ENCODE data around the gene OR2M4.
"Not testable (repeated sequence)": the region's sequence is repeated elsewhere in the genome, so short reads cannot be mapped to it uniquely, and the experiment has no call there.

OR2M4 gene, protein sequence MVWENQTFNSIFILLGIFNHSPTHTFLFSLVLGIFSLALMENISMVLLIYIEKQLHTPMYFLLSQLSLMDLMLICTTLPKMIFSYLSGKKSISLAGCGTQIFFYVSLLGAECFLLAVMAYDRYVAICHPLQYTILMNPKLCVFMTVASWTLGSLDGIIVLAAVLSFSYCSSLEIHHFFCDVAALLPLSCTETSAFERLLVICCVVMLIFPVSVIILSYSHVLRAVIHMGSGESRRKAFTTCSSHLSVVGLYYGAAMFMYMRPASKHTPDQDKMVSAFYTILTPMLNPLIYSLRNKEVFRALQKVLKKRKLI

DNA sequence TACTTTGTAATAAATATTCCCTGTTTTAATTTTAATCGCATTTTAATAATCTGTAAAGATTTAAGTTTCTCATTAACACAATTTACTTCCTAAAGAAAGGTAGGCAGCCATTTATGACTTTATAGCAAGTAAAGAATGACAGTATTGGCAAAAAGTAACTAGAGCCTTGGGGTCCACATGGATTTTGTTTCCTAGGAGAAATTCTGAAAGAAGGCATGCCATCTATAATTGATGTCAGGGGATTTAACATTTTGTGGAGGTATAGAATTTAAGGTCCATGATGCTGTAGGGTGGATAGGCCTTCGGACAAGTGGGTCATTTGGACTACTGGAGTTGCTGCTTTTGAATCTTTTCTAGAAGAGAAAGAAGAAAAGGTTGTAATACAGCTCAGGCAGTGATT is at the start of gene OR2M4:
Gene OR2M4 (plus strand): TSS at position 301 of the 400 bp plus-strand sequence. CDS start 7,512 bp downstream, outside the sequence.
- no peak for DNase-seq

DNA sequence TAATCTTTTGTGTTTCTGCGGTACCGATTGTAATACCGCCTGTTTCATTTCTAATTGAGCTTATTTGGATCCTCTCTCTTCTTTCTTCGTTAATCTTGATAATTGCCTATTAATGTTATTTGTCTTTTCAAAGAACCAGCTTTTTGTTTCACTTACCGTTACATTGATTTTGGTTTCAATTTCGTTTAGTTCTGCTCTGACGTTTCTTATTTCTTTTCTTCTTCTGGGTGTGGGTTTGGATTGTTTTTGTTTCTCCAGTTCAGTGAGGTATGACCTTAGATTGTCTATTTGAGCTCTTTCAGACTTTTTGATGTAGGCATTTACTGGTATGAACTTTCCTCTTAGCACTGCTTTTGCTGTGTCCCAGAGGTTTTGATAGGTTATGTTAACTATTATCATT is 47.2 kb upstream of the OR2M4 start:
- no peak for DNase-seq

- DNase-seq, result no peak
Observed at GRCh38 chr1:248187363-248187762, 43.9 kb upstream of the OR2M4 start.

DNA sequence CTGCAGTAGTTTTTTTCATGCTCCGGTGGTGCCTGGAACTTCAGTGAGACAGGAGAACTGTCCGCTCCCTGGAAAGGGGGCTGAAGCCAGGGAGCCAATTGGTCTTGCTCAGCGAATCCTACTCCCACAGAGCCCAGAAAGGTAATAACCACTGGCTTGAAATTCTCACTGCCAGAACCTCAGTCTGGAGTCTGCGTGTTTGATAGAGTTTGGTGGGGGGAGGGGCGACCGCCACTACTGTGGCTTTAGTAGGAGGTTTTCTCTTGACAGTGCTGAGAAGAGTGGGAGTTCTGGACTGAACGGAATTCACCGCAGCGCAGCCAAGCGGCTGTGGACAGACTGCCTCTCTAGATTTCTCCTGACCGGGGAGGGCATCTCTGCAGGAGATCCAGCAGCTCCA is 42.2 kb upstream of the OR2M4 start:
- DNase-seq, result no peak

GRCh38 chr1:248194117-248194516 is 37.1 kb upstream of the OR2M4 start:
- DNase-seq, result no peak

DNA sequence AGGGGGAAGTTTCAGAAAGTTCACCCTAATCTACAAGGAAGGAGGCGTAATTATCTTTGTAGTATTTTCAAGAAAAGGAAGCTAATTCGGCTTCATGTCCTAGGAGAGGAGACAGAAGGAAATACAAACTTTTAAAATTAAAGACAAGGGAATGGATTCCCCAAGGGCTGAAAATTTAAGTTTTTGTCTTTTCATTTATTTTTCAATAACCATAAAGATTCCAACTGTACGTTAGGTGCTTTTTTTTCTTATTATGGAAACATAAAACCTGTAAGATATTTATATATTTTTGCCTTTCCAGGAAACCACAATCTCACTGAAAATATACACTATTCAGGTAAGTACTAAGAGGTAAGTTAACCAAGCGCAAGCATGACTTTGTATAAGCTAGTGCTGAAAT is 34.3 kb upstream of the OR2M4 start, which contains the start of gene OR2M3:
Gene OR2M3 (plus strand): TSS at position 301 of the 400 bp plus-strand sequence. CDS start 5,803 bp downstream, outside the sequence.
- no peak for DNase-seq

DNA sequence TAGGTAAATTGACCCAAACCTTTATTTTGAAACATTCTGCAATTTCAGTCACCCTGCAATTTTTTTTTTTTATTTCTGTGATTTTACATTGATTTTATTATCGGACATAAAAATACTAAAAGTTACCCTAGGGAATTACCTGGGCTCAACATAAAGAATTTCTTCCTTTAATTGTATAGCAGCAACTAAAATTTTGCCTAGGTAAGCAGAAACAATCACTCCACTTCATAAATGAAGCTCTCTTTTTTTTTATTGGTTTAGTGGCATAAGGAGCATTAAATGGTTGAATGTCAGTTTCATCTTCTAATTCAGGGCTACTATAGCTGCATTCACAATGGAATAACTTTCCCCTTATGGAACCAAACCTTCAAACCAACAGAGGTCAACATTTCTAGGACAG is 15.3 kb upstream of the OR2M4 start:
- no peak for DNase-seq

DNA sequence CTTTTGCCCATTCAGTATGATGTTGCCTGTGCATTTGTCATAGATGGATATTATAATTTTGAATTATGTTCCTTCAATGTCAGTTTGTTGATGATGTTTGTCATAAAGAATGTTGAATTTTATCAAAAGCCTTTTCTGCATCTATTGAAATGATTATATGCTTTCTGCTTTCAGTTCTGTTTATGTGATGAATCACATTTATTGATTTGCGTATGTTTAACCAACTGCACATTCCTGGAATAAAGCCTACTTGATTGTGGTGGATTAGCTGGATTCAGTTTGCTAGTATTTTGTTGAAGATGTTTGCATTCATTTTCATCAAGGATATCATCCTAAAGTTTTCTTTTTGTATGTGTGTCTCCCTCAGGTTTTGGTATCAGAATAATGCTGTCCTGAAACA is 5.7 kb upstream of the OR2M4 start:
- DNase-seq, result no peak

DNA sequence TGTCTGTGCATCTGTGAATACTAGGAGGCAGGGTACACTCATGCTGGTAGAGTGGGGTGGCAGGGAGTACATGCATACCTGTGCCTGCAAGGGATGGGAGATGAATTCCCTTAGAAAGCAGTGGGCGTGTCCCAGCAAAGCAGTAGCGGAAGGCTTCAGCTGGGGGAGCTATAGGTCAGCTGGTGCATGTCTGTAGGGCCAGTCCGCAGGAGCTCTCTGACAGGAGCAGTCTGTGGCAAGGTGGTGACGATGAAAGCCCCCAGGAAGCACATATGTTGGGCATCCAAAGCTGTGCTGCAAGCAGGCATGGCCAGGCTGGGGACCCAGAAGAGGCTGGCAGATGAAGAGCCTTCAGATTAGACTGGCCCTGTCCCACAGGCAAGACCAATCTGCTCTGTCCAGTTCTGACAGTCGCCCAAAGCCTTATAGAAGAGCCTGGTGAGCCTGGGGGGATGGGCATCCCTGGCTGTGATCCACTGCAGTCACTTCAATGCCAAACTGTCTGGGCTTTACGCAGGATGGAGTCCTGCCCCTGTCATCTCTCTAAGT is 1.8 kb upstream of the OR2M4 start:
- no peak for DNase-seq

- no peak for DNase-seq
Observed at GRCh38 chr1:248239478-248239877, 8.3 kb downstream of the OR2M4 start.

- DNase-seq, result peak; percentile 49
Observed at GRCh38 chr1:248243204-248243603, 12.0 kb downstream of the OR2M4 start.

DNA sequence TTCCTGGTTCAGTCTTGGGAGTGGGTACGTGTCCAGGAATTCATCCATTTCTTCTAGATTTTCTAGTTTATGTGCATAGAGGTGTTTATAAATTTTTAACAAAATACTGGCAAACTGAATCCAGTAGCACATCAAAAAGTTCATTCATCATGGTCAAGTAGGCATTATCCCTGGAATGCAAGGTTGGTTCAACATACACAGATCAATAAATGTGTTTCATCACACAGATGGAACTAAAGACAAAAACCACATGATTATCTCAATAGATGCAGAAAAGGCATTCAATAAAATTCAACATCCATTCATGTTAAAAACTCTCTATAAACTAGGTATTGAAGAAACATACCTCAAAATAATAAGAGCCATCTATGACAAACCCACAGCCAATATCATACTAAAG is 28.1 kb downstream of the OR2M4 start:
- not testable (repeated sequence) for DNase-seq

GRCh38 chr1:248268178-248268577 is 37.0 kb downstream of the OR2M4 start:
- DNase-seq, result no peak

DNA sequence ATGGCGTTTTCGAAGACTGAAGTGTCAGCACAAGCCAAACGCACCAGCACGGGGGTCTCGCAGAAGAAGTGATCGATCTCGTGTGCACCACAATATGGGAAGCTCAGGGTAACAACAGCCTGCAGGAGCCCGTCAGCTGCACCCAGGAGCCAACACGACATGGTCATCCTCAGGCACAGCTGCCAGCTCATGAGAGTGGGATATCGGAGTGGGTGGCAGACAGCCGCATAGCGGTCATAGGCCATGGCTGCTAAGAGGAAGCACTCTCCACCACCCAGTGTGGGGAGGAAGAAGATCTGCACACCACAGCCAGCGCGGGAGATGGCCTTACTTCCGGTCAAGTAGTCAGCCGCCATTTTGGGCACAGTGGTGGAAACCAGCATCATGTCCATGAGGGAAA is 42.0 kb downstream of the OR2M4 start:
- DNase-seq, result not testable (repeated sequence)

- no peak for DNase-seq
Observed at GRCh38 chr1:248277876-248278275, 46.7 kb downstream of the OR2M4 start, which contains the start of gene OR2T33. Gene OR2T33 (minus strand): TSS chr1:248277976. CDS start chr1:248273814, 4,162 bp downstream.

DNA sequence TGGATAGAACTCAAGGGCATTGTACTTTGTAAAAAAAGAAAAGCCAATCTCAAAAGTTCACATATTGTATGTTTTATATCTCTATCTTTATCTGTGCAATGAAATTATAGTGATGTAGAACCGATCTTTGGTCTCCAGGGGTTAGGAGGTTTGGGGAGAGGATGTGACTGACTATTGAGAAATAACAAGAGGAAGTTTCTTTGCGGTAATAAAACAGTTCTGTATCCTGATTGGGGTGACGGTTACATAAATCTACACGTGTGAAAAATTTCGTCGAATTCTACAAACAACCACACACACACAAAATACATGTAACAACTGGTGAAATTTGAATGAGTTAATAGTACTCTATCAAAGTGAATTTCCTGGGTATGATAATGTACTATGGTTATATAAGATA is 57.2 kb downstream of the OR2M4 start:
- DNase-seq, result no peak

Data from NCI-H2171 treated with DMSO at 0.1 percent for 48 hours (cell line).